Breast epithelium (tissue), 3 donors: ENCODE results near the gene DIRAS3.

ENCODE experiments used
- CTCF ChIP-seq, 3 donors: fragments of 450-650 bp; IDR thresholded peaks; one replicate each; pipeline ENCODE4 v1.5.1; 2016 to 2017; ENCODE audit warnings: antibody characterized with exemption in 3 of 3, mild to moderate bottlenecking in 3 of 3, moderate library complexity in 3 of 3
- POLR2A ChIP-seq: fragments of 450-650 bp; IDR thresholded peaks from one replicate; pipeline ENCODE4 v1.6.1; 2016; ENCODE audit warnings: antibody characterized with exemption, mild to moderate bottlenecking, moderate library complexity
- POLR2AphosphoS5 ChIP-seq, 3 donors: sonication (generic); formaldehyde crosslinking; IDR thresholded peaks; one replicate each; pipeline ENCODE4 v1.6.1; 2017; ENCODE audit warnings: antibody characterized with exemption in 3 of 3

GRCh38 chr1:68085752-68086151 lies 35.3 kb upstream of the DIRAS3 start:
- TF ChIP-seq POLR2AphosphoS5 (IDR thresholded peaks at IDR 0.05) (no peak), CTCF (IDR thresholded peaks at IDR 0.05) (no peak), POLR2A (no peak)
